H9 (cell line): ENCODE results near the gene MTFMT. TPM values are rescaled to one million over a fixed set of nuclear protein-coding genes. Genes with fewer than 3 reads are reported as not detected.

Experiments
- DNase-seq: peaks from one replicate; pipeline ENCODE4 v3.0.0-alpha.2; 2017
- H2AFZ ChIP-seq: one replicate; pipeline ENCODE4 v1.6.1; 2013; ENCODE audit warnings: mild to moderate bottlenecking, low read length, control low read depth, moderate library complexity
- H2AK5ac ChIP-seq: 2 replicates; pipeline ENCODE4 v1.6.1; 2013; ENCODE audit warnings: low read length, control low read depth, mixed read lengths; ENCODE audit not compliant: insufficient read length
- H2BK120ac ChIP-seq: one replicate; pipeline ENCODE4 v1.6.1; 2013; ENCODE audit warnings: low read depth, mild to moderate bottlenecking, low read length, control low read depth, inconsistent platforms; ENCODE audit not compliant: poor library complexity, severe bottlenecking
- H2BK12ac ChIP-seq: 2 replicates; pipeline ENCODE4 v1.6.1; 2013; ENCODE audit warnings: low read length, control low read depth, mixed read lengths, low read depth; ENCODE audit not compliant: insufficient read length
- H2BK15ac ChIP-seq: 2 replicates; pipeline ENCODE4 v1.6.1; 2013; ENCODE audit warnings: low read depth, low read length, control low read depth
- H2BK20ac ChIP-seq: one replicate; pipeline ENCODE4 v1.6.1; 2013; ENCODE audit warnings: low read depth, mild to moderate bottlenecking, low read length, control low read depth, inconsistent platforms; ENCODE audit not compliant: poor library complexity, severe bottlenecking
- H2BK5ac ChIP-seq: 2 replicates; pipeline ENCODE4 v1.6.1; 2013; ENCODE audit warnings: low read length, control low read depth, mixed read lengths; ENCODE audit not compliant: insufficient read length
- H3K14ac ChIP-seq: 2 replicates; pipeline ENCODE4 v1.6.1; 2013; ENCODE audit warnings: low read length, control low read depth; ENCODE audit not compliant: insufficient read depth
- H3K18ac ChIP-seq: 2 replicates; pipeline ENCODE4 v1.6.1; 2013; ENCODE audit warnings: low read depth, mild to moderate bottlenecking, mixed read lengths, low read length, control low read depth; ENCODE audit not compliant: insufficient read length
- H3K23ac ChIP-seq: 2 replicates; pipeline ENCODE4 v1.6.1; 2013; ENCODE audit warnings: low read length, control low read depth, mixed read lengths, low read depth; ENCODE audit not compliant: insufficient read length
- H3K23me2 ChIP-seq: 2 replicates; pipeline ENCODE4 v1.6.1; 2013; ENCODE audit warnings: low read depth, mild to moderate bottlenecking, mixed read lengths, low read length, control low read depth; ENCODE audit not compliant: insufficient read length, poor library complexity, severe bottlenecking
- H3K27ac ChIP-seq: 2 replicates; pipeline ENCODE4 v1.5.1; 2013; ENCODE audit warnings: low read length, control low read depth, mixed read lengths, low read depth; ENCODE audit not compliant: insufficient read length
- H3K27me3 ChIP-seq: 2 replicates; pipeline ENCODE4 v1.6.1; 2013; ENCODE audit warnings: low read length, control low read depth, inconsistent platforms; ENCODE audit not compliant: insufficient read depth
- H3K4ac ChIP-seq: 2 replicates; pipeline ENCODE4 v1.6.1; 2013; ENCODE audit warnings: low read depth, mild to moderate bottlenecking, control low read depth, inconsistent platforms, low read length, moderate library complexity
- H3K4me1 ChIP-seq: 2 replicates; pipeline ENCODE4 v1.6.1; 2013; ENCODE audit warnings: low read length, control low read depth, inconsistent platforms; ENCODE audit not compliant: insufficient read depth
- H3K4me2 ChIP-seq: 2 replicates; pipeline ENCODE4 v1.6.1; 2013; ENCODE audit warnings: low read length, control low read depth, mixed read lengths; ENCODE audit not compliant: insufficient read length, insufficient read depth
- H3K56ac ChIP-seq: 2 replicates; pipeline ENCODE4 v1.6.1; 2013; ENCODE audit warnings: low read depth, mild to moderate bottlenecking, mixed read lengths, low read length, control low read depth; ENCODE audit not compliant: insufficient read length
- H3K79me1 ChIP-seq: 2 replicates; pipeline ENCODE4 v1.6.1; 2013; ENCODE audit warnings: low read depth, mild to moderate bottlenecking, moderate library complexity, low read length, control low read depth, inconsistent platforms; ENCODE audit not compliant: insufficient read depth, poor library complexity, severe bottlenecking
- H3K79me2 ChIP-seq: 2 replicates; pipeline ENCODE4 v1.6.1; 2013; ENCODE audit warnings: low read length, control low read depth, inconsistent platforms; ENCODE audit not compliant: insufficient read depth
- H3K9ac ChIP-seq: 2 replicates; pipeline ENCODE4 v1.6.1; 2013; ENCODE audit warnings: low read length, control low read depth, mixed read lengths; ENCODE audit not compliant: insufficient read length; ENCODE audit errors: extremely low read depth
- H3K9me3 ChIP-seq: one replicate; pipeline ENCODE4 v1.6.1; 2013; ENCODE audit warnings: low read depth, low read length, inconsistent platforms; ENCODE audit not compliant: control insufficient read depth
- H3T11ph ChIP-seq: one replicate; pipeline ENCODE4 v1.6.1; 2013; ENCODE audit warnings: mild to moderate bottlenecking, low read length, control low read depth, inconsistent platforms
- H4K20me1 ChIP-seq: one replicate; pipeline ENCODE4 v1.6.1; 2013; ENCODE audit not compliant: control insufficient read depth, insufficient read length, insufficient read depth
- H4K5ac ChIP-seq: 2 replicates; pipeline ENCODE4 v1.6.1; 2013; ENCODE audit warnings: low read depth, mild to moderate bottlenecking, mixed read lengths, low read length, control low read depth; ENCODE audit not compliant: insufficient read length
- H4K8ac ChIP-seq: replicated peaks from 2 replicates; pipeline ENCODE4 v1.6.1; 2013; ENCODE audit warnings: low read length, control low read depth, mixed read lengths, low read depth; ENCODE audit not compliant: insufficient read length
- H4K91ac ChIP-seq: 2 replicates; pipeline ENCODE4 v1.6.1; 2013; ENCODE audit warnings: low read depth, mild to moderate bottlenecking, moderate library complexity, mixed read lengths, low read length, control low read depth; ENCODE audit not compliant: insufficient read length
- H3K27ac Mint-ChIP-seq, 3 experiments: 2 replicates in 2 of 3; 3 replicates in 1 of 3; pipeline ENCODE4 v1.8.0; 2020 to 2021; ENCODE audit warnings: mixed read lengths in 3 of 3, mild to moderate bottlenecking in 1 of 3, moderate library complexity in 1 of 3
- H3K27me3 Mint-ChIP-seq: 2 replicates; pipeline ENCODE4 v1.8.0; 2021; ENCODE audit warnings: low read depth, mild to moderate bottlenecking, moderate library complexity, mixed read lengths
- H3K36me3 Mint-ChIP-seq, 3 experiments: 2 replicates in 2 of 3; 3 replicates in 1 of 3; pipeline ENCODE4 v1.8.0; 2020 to 2021; ENCODE audit warnings: low read depth in 3 of 3, mixed read lengths in 3 of 3; ENCODE audit not compliant: insufficient read depth in 1 of 3
- H3K4me1 Mint-ChIP-seq, 2 experiments: 2 replicates each; pipeline ENCODE4 v1.8.0; 2020; ENCODE audit warnings: mixed read lengths in 2 of 2
- H3K4me3 Mint-ChIP-seq, 2 experiments: 2 replicates in 1 of 2; 3 replicates in 1 of 2; pipeline ENCODE4 v1.8.0; 2020 to 2021; ENCODE audit warnings: mild to moderate bottlenecking in 2 of 2, mixed read lengths in 2 of 2, moderate library complexity in 1 of 2
- H3K9me3 Mint-ChIP-seq, 2 experiments: 2 replicates in 1 of 2; 3 replicates in 1 of 2; pipeline ENCODE4 v1.8.0; 2020; ENCODE audit warnings: mild to moderate bottlenecking in 2 of 2, mixed read lengths in 2 of 2, moderate library complexity in 1 of 2
- WGBS: extraction: QIAGEN DNeasy Blood & Tissue Kit; methylation state at CpG from one replicate; pipeline ENCODE4 v1.1.7; 2013; ENCODE audit warnings: missing lambda C conversion rate, low lambda C conversion rate, mixed read lengths; ENCODE audit not compliant: insufficient read length; ENCODE audit errors: extremely low coverage; 5-methylcytosine and 5-hydroxymethylcytosine counted together
- total RNA-seq: library from RNA; stranded (reverse); gene quantifications from 2 replicates; pipeline ENCODE4 v1.2.1, GENCODE V29; 2021
- TF ChIP-seq, protein P1 (sequence below): fragments of 200-600 bp; sonication (generic); conservative IDR thresholded peaks from 3 replicates; pipeline ENCODE4 v1.8.0; 2021; ENCODE audit warnings: antibody characterized with exemption, mild to moderate bottlenecking

Gene MTFMT
- total RNA-seq, 1 experiment from 2014 or later = 16.0 TPM

DNA sequence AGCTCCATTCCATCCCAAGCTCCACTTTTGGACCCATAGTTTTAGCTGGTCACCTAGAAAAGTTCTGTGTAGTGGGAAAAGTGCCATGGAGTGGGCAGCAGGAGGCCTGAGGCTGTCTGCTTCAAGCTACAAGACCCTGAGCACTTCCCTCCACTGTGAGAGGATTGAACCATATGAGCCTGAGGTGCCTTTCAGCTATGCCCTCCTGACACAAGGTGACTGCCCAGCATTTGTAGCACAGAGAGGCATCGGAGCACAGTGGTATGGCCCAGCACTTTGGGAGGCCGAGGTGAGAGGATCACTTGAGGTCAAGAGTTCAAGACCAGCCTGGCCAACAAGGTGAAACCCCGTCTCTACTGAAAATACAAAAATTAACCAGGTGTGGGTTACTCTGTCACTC lies 43.2 kb upstream of the MTFMT start:
- Histone ChIP-seq H4K5ac (no peak overlapping the region), H3K4me2 (no peak overlapping the region), H4K8ac (no peak overlapping the region), H2BK20ac (no peak overlapping the region), H4K91ac (no peak overlapping the region), H3K4ac (no peak overlapping the region), H2AK5ac (no peak overlapping the region), H3K14ac (no peak overlapping the region), H2AFZ (no peak overlapping the region), H3K4me1 (no peaks in the 10 kb centered on the region), H3K23ac (no peak overlapping the region), H2BK5ac (no peak overlapping the region), H3K56ac (no peak overlapping the region), H3K27ac (no peak overlapping the region), H3K79me1 (no peaks in the 10 kb centered on the region), H3K9ac (no peak overlapping the region), H3K18ac (no peak overlapping the region), H3K9me3 (no peaks in the 10 kb centered on the region), H3K23me2 (no peaks in the 10 kb centered on the region), H2BK12ac (no peak overlapping the region), H3K79me2 (no peaks in the 10 kb centered on the region), H4K20me1 (no peaks in the 10 kb centered on the region), H2BK15ac (no peak overlapping the region), H3T11ph (no peak overlapping the region), H3K27me3 (no peaks in the 10 kb centered on the region), H2BK120ac (no peak overlapping the region)
- H3K4me3 Mint-ChIP-seq = no peak overlapping the region
- no CpG with 5 or more reads among the region's 3 CpGs for WGBS
- peaks cover 3 to 10% of the 10 kb centered on the region in 2 experiments; a peak in 3 of 5 replicates for H3K9me3 Mint-ChIP-seq
- H3K27ac Mint-ChIP-seq = no peak overlapping the region
- peaks cover 13 to 16% of the 10 kb centered on the region in 2 experiments for H3K4me1 Mint-ChIP-seq
- peaks cover 12% of the 10 kb centered on the region for H3K27me3 Mint-ChIP-seq
- peaks cover 0 to 1% (median 0%) of the 10 kb centered on the region in 3 experiments; a peak in 3 of 7 replicates for H3K36me3 Mint-ChIP-seq
- TF ChIP-seq, protein P1, sequence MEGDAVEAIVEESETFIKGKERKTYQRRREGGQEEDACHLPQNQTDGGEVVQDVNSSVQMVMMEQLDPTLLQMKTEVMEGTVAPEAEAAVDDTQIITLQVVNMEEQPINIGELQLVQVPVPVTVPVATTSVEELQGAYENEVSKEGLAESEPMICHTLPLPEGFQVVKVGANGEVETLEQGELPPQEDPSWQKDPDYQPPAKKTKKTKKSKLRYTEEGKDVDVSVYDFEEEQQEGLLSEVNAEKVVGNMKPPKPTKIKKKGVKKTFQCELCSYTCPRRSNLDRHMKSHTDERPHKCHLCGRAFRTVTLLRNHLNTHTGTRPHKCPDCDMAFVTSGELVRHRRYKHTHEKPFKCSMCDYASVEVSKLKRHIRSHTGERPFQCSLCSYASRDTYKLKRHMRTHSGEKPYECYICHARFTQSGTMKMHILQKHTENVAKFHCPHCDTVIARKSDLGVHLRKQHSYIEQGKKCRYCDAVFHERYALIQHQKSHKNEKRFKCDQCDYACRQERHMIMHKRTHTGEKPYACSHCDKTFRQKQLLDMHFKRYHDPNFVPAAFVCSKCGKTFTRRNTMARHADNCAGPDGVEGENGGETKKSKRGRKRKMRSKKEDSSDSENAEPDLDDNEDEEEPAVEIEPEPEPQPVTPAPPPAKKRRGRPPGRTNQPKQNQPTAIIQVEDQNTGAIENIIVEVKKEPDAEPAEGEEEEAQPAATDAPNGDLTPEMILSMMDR = no peak
- no peak for DNase-seq
